Ovary (tissue), 3 donors: ENCODE results near the gene CMTM7.

Experiments used
- EP300 ChIP-seq: sonication (generic); formaldehyde crosslinking; IDR thresholded peaks from one replicate; pipeline ENCODE4 v1.6.1; 2017; ENCODE audit warnings: antibody characterized with exemption
- POLR2A ChIP-seq: fragments of 450-650 bp; IDR thresholded peaks from one replicate; pipeline ENCODE4 v1.6.1; 2017; ENCODE audit warnings: antibody characterized with exemption, mild to moderate bottlenecking, moderate library complexity
- TF ChIP-seq, protein P1 (sequence below), 3 donors: fragments of 450-650 bp in 2 of 3; fragments of 200-600 bp in 1 of 3; IDR thresholded peaks; one replicate each; pipeline versions ENCODE4 v1.5.1 to v1.8.0; 2016 to 2022; ENCODE audit warnings: antibody characterized with exemption in 3 of 3, mild to moderate bottlenecking in 1 of 3
- donor health status: DM: no; HTN: no; CAD: no.

DNA sequence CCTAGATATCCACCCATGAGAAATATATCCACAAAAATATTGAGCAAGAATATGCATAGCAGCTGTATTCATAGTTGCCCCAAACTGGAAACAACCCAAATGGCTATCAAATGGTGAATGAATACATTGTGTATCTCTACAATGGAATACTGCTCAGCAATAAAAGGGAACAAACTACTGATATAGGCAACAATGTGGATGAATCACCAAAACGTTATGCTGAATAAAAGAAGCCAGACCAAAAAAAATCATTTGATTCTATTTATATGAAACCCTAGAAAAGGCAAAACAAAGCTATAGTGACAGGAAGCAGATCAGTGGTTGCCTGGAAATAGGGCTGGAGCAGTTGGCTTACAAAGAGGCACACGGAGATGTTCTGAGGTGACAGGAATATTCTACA is 15.5 kb upstream of the CMTM7 start:
- TF ChIP-seq, protein P1, sequence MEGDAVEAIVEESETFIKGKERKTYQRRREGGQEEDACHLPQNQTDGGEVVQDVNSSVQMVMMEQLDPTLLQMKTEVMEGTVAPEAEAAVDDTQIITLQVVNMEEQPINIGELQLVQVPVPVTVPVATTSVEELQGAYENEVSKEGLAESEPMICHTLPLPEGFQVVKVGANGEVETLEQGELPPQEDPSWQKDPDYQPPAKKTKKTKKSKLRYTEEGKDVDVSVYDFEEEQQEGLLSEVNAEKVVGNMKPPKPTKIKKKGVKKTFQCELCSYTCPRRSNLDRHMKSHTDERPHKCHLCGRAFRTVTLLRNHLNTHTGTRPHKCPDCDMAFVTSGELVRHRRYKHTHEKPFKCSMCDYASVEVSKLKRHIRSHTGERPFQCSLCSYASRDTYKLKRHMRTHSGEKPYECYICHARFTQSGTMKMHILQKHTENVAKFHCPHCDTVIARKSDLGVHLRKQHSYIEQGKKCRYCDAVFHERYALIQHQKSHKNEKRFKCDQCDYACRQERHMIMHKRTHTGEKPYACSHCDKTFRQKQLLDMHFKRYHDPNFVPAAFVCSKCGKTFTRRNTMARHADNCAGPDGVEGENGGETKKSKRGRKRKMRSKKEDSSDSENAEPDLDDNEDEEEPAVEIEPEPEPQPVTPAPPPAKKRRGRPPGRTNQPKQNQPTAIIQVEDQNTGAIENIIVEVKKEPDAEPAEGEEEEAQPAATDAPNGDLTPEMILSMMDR (IDR thresholded peaks at IDR 0.05): no peak
- TF ChIP-seq EP300 (no peak), POLR2A (no peak)
